Suppressor macrophage treated with lipopolysaccharide for 1 hour (primary cell): ENCODE results near the gene WASF2.
"Not testable (repeated sequence)": the region's sequence is repeated elsewhere in the genome, so short reads cannot be mapped to it uniquely, and the experiment has no call there.

Source experiments
- DNase-seq, 3 donors: peaks; one replicate each; pipeline ENCODE4 v3.0.0-alpha.2; 2020 to 2022

Gene WASF2

GRCh38 chr1:27489973-27490741 is at the start of gene WASF2:
TSS of gene WASF2 (minus strand) at chr1:27490167. CDS start at chr1:27428890, 61,277 bp downstream.
- peak; percentile 98 to 99 (median 98) for DNase-seq

GRCh38 chr1:27538793-27539192 is 48.8 kb upstream of the WASF2 start:
- peak; percentile 49 to 52 (median 49) for DNase-seq

- DNase-seq = not testable (repeated sequence)
Observed at GRCh38 chr1:27538305-27538676, 48.3 kb upstream of the WASF2 start.

GRCh38 chr1:27536767-27537166 is 46.8 kb upstream of the WASF2 start:
- DNase-seq = no peak

GRCh38 chr1:27536010-27536757 is 46.2 kb upstream of the WASF2 start:
- no peak for DNase-seq

GRCh38 chr1:27535386-27535785 is 45.4 kb upstream of the WASF2 start:
- DNase-seq = no peak

- no peak for DNase-seq
Observed at GRCh38 chr1:27531959-27532685, 42.2 kb upstream of the WASF2 start.

- no peak for DNase-seq
Observed at GRCh38 chr1:27530192-27530591, 40.2 kb upstream of the WASF2 start.

GRCh38 chr1:27529704-27530018 is 39.7 kb upstream of the WASF2 start:
- no peak for DNase-seq

- peak in 1 of 3 donors; percentile 38 for DNase-seq
Observed at GRCh38 chr1:27528818-27529703, 39.1 kb upstream of the WASF2 start.

GRCh38 chr1:27527890-27528817 is 38.2 kb upstream of the WASF2 start:
- peak in 1 of 3 donors; percentile 42 for DNase-seq

- no peak for DNase-seq
Observed at GRCh38 chr1:27527223-27527889, 37.4 kb upstream of the WASF2 start.

GRCh38 chr1:27526569-27527222 is 36.7 kb upstream of the WASF2 start:
- DNase-seq = peak; percentile 83 to 86 (median 84)

GRCh38 chr1:27525296-27526272 is 35.6 kb upstream of the WASF2 start:
- peak; percentile 69 to 88 (median 74) for DNase-seq

- no peak for DNase-seq
Observed at GRCh38 chr1:27523337-27524020, 33.5 kb upstream of the WASF2 start.

GRCh38 chr1:27522432-27523336 is 32.7 kb upstream of the WASF2 start:
- DNase-seq = peak in 2 of 3 donors; percentile 31 to 50

GRCh38 chr1:27521861-27522431 is 32.0 kb upstream of the WASF2 start:
- DNase-seq = peak in 1 of 3 donors; percentile 23
